ENCODE data around the gene FER.
"Not testable (repeated sequence)": the region's sequence is repeated elsewhere in the genome, so short reads cannot be mapped to it uniquely, and the experiment has no call there.

FER gene

DNA sequence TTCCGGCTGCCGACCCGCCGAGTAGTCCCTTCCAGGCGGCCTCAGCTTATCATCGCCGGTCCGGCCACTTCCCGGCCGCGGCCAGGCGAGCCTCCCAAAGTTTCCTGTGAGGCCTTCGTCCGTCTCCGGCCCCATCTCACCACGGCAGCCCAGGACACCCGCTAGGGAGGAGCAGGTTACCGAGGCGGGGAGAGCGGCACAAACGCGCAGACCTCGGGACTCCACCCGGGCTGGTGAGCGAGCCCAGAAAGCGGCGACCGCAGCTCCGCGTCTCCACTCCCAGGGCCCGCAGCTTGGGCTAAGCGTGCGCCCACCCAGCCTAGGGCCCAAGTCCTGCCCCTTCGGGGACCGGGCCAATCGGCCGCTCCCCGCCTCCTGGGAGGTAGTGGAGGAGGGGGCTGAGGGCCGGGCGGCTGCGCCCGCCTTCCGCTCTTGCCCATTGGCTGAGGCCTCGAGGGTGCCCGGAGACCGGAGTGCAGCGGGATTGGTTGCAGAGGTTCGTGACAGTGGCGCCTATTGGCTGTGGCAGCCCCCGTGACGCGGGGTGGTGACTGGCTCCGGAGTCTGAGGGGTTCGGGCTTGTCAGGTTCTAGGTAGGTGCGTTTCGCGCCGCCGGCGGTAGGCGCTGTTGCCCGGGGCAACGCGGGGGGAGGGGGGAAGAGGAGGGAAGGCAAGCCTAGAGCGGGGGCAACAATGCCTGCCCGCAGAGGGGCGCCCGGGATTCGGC lies 867 bp downstream of the FER start:
- peak; percentile 79 for DNase-seq

GRCh38 chr5:108749128-108749861 lies 1.6 kb downstream of the FER start:
- no peak for DNase-seq

- DNase-seq, result no peak
Measured at GRCh38 chr5:108753331-108753730, 5.6 kb downstream of the FER start.

GRCh38 chr5:108753877-108754276 lies 6.2 kb downstream of the FER start:
- DNase-seq, result no peak

DNA sequence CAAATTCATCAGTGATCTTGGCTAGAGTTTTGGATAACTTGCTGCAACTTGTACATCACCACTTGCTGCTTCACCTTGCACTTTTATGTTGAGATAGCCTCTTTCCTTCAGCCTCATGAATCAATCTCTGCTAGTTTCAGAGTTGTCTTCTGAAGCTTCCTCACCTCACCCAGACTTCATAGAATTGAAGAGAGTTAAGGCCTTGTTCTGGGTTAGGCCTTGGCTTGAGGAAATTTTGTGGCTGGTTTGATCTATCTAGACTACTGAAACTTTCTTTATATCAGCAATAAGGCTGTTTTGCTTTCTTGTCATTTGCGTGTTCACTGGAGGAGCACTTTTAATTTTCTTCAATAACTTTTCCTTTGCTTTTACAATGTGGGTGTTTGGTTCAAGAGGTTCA lies 12.8 kb downstream of the FER start:
- DNase-seq, result no peak

DNA sequence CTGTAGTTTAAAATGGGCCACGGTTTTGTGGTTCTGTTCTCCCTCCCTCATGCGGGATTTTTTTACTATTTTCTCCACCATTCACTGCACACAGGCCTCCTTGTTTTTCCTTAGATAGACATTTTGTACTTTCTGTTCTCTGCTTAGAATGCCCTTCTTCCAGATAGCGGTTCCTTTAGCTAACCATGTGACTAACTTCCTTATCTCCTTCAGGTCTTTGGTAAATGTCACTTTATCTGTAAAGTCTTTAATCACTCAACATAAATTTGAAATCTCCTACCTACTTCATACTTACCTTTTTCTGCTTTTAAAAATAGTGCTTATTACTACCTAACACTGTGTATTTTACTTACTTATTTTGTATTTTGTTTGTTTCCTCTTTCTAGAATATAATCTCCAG lies 15.0 kb downstream of the FER start:
- no peak for DNase-seq

- DNase-seq, result no peak
Measured at GRCh38 chr5:108763222-108763916, 15.7 kb downstream of the FER start.

- DNase-seq, result no peak
Measured at GRCh38 chr5:108765647-108766046, 17.9 kb downstream of the FER start.

GRCh38 chr5:108766916-108767315 lies 19.2 kb downstream of the FER start:
- DNase-seq, result not testable (repeated sequence)

GRCh38 chr5:108769352-108769751 lies 21.7 kb downstream of the FER start:
- no peak for DNase-seq

DNA sequence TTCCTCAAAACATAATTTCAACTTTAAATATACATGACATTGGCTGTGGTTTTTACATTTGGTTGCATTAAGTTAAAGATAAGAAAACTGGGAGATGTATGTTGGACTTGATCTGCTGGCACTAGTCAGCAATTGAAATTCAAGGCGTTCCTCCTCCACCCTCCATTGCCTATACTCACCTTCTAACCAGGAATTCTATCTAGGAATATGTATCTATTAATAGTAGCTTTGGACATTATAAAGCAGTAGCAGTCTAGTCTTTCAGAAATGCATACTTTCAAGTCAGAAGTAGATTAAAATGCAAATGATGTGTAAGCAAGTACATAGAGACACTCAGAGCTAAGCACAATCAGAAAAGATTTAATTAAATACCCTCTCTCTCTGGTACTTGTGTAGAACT lies 24.9 kb downstream of the FER start:
- no peak for DNase-seq

DNA sequence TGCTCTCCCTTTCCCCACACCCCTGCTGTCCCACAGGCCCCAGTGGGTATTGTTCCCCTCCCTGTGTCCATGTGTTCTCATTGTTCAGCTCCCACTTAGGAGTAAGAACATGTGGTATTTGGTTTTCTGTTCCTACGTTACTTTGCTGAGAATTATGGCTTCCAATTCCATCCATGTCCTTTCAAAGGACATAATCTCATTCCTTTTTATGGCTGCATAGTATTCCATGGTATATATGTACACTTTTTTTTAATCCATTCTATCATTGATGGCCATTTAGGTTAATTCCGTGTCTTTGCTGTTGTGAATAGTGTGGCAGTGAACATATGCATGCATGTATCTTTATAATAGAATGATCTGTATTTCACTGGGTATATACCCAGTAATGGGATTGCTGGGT lies 25.6 kb downstream of the FER start:
- DNase-seq, result no peak

- DNase-seq, result not testable (repeated sequence)
Measured at GRCh38 chr5:108774079-108774478, 26.4 kb downstream of the FER start.

GRCh38 chr5:108777582-108777981 lies 29.9 kb downstream of the FER start:
- not testable (repeated sequence) for DNase-seq

- not testable (repeated sequence) for DNase-seq
Measured at GRCh38 chr5:108784577-108784976, 36.9 kb downstream of the FER start.

GRCh38 chr5:108786806-108787483 lies 39.2 kb downstream of the FER start:
- no peak for DNase-seq

DNA sequence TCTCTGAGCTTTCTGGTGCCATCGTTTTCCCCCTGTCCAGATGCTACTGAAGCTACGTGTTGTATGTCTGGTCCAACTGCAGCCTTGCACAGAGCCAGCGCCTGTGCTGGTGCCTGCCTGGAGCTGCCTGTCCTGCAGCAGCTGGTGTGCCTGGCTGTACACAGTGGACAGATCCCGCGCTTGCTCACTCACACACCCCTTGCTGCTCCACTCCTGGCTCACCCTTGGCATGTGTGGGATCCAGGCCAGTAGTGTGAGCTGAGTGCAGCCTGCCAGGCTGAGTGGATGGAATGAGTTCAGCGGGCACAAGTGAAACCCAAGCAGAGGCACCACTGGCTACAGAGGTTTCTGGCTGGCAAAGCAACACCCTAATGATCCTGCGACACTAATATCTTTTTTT lies 40.4 kb downstream of the FER start:
- no peak for DNase-seq

DNA sequence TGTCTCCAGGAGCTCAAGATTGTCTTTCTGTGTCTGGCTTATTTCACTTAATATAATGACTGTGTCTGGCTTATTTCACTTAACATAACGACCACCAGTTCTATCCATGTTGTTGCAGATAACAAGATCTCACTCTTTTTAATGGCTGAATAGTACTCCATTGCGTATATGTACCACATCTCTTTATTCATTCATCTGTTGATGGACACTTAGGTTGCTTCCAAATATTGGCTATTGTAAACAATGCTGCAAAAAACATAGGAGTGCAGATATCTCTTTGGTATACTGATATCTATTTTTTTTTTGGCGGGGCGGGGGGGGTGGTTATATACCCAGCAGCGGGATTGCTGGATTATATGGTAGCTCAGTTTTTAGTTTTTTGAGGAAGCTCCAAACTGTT lies 45.5 kb downstream of the FER start:
- DNase-seq, result no peak

DNA sequence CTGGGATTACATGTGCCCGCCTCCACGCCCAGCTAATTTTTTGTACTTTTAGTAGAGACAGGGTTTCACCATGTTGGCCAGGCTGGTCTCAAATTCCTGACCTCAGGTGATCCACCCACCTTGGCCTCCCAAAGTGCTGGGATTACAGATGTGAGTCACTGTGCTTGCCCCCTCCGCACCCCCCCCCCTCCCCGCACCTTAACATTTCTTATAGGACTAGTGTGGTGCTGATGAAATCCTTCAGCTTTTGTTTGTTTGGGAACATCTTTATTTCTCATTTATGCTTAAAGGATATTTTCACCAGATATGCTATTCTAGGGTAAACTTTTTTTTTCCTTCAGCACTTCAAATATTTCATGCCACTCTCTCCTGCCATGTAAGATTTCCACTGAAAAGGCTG lies 46.7 kb downstream of the FER start:
- not testable (repeated sequence) for DNase-seq

GRCh38 chr5:108797396-108797795 lies 49.7 kb downstream of the FER start:
- no peak for DNase-seq

- no peak for DNase-seq
Measured at GRCh38 chr5:108797986-108798385, 50.3 kb downstream of the FER start.

- DNase-seq, result no peak
Measured at GRCh38 chr5:108798513-108799265, 51.0 kb downstream of the FER start.

DNA sequence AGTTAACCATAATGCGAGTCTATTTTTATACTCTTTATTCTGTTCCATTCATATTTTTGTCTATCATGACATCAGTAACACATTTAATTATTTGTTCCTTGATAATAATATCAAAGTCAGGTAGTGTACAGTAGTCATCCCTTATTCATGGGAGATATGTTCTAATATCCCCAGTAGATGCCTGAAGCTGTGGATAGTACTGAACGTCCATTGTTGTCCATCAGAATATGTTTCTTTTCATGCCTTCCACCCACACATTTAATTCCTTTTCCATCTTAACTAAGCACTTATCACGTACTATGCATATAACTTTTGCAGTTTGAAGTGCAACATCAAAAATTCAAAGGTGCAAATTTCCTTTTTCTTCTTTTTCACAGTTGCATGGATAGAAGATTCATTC lies 53.6 kb downstream of the FER start:
- DNase-seq, result no peak
